SK-N-SH (cell line): ENCODE data around the gene SLC25A21. TPM values are rescaled to one million over a fixed set of nuclear protein-coding genes. Genes with fewer than 3 reads are reported as not detected.

ENCODE experiments used
- CTCF ChIA-PET: fragments of 300-600, 350-600 bp; formaldehyde crosslinking; extraction: SDS; loops from one replicate; lab custom pipeline; 2021; lab: Yijun Ruan, JAX
- POLR2A ChIA-PET: fragments of 350-600 bp; sonication (Branson Sonifier 250); formaldehyde crosslinking; extraction: SDS; loops from one replicate; lab custom pipeline; 2020; ENCODE audit warnings: antibody characterized with exemption, inconsistent platforms; lab: Yijun Ruan, JAX
- DNase-seq: peaks from one replicate; pipeline ENCODE4 v3.0.0; 2012
- H2AFZ ChIP-seq: fragments of 200-600 bp; sonication (generic); 2 replicates; pipeline ENCODE4 v1.8.1; 2016; ENCODE audit warnings: antibody characterized with exemption, mild to moderate bottlenecking, low read depth
- H3F3A ChIP-seq: fragments of 200-600 bp; sonication (generic); replicated peaks from 2 replicates; pipeline ENCODE3; 2016; ENCODE audit warnings: antibody characterized with exemption, mild to moderate bottlenecking; ENCODE audit not compliant: insufficient read depth
- H3K27ac ChIP-seq, 2 experiments: fragments of 200-500 bp in 1 of 2; fragments of 200-600 bp in 1 of 2; sonication (Bioruptor generic) in 1 of 2; sonication (generic), shearing (Covaris generic) in 1 of 2; 2 replicates each; pipeline versions ENCODE4 v1.5.1 to v1.6.1; 2014 to 2016; ENCODE audit warnings: low read depth in 2 of 2, inconsistent platforms in 1 of 2, low read length in 1 of 2, mild to moderate bottlenecking in 1 of 2, mixed read lengths in 1 of 2
- H3K27me3 ChIP-seq: fragments of 200-600 bp; sonication (generic), shearing (Covaris generic); 2 replicates; pipeline ENCODE4 v1.6.1; 2016; ENCODE audit warnings: mixed run types; ENCODE audit not compliant: insufficient read depth
- H3K36me3 ChIP-seq, 2 experiments: fragments of 200-500 bp in 1 of 2; fragments of 200-600 bp in 1 of 2; sonication (Bioruptor generic) in 1 of 2; sonication (generic) in 1 of 2; replicated peaks in 1 of 2; 2 replicates each; pipeline versions ENCODE3 to v1.5.1; 2014 to 2016; ENCODE audit warnings: low read length in 1 of 2, mild to moderate bottlenecking in 1 of 2; ENCODE audit not compliant: insufficient read depth in 2 of 2, control insufficient read depth in 1 of 2
- H3K4me1 ChIP-seq, 2 experiments: fragments of 200-500 bp in 1 of 2; fragments of 200-600 bp in 1 of 2; sonication (Bioruptor generic) in 1 of 2; sonication (generic), shearing (Covaris generic) in 1 of 2; 2 replicates each; pipeline versions ENCODE4 v1.5.1 to v1.6.1; 2014 to 2016; ENCODE audit warnings: low read depth in 1 of 2, low read length in 1 of 2, mixed run types in 1 of 2; ENCODE audit not compliant: insufficient read depth in 2 of 2, control insufficient read depth in 1 of 2
- H3K4me2 ChIP-seq: fragments of 200-600 bp; sonication (generic), shearing (Covaris generic); 2 replicates; pipeline ENCODE4 v1.6.1; 2017; ENCODE audit warnings: mixed run types
- H3K4me3 ChIP-seq, 2 experiments: fragments of 200-500 bp in 1 of 2; fragments of 200-600 bp in 1 of 2; sonication (Bioruptor generic) in 1 of 2; sonication (generic), shearing (Covaris generic) in 1 of 2; 2 replicates each; pipeline versions ENCODE4 v1.5.1 to v1.8.1; 2014 to 2016; ENCODE audit warnings: low read depth in 2 of 2, inconsistent platforms in 1 of 2, low read length in 1 of 2, mild to moderate bottlenecking in 1 of 2, mixed read lengths in 1 of 2, moderate library complexity in 1 of 2
- H3K79me2 ChIP-seq: fragments of 200-600 bp; sonication (generic); 2 replicates; pipeline ENCODE4 v1.8.1; 2017; ENCODE audit warnings: mild to moderate bottlenecking; ENCODE audit not compliant: insufficient read depth
- H3K9ac ChIP-seq: fragments of 200-600 bp; sonication (generic); 2 replicates; pipeline ENCODE4 v1.6.1; 2017; ENCODE audit warnings: mixed run types
- H3K9me2 ChIP-seq: fragments of 200-600 bp; sonication (generic); 2 replicates; pipeline ENCODE4 v1.6.1; 2017; ENCODE audit warnings: mixed run types
- H3K9me3 ChIP-seq: fragments of 200-600 bp; sonication (generic); 2 replicates; pipeline ENCODE4 v1.6.1; 2017; ENCODE audit warnings: mixed run types, mild to moderate bottlenecking, moderate library complexity
- H4K20me1 ChIP-seq: fragments of 200-600 bp; sonication (generic); 2 replicates; pipeline ENCODE4 v1.6.1; 2017; ENCODE audit warnings: mild to moderate bottlenecking, mixed run types; ENCODE audit not compliant: insufficient read depth
- CHD2 ChIP-seq: fragments of 150-350 bp; IDR thresholded peaks from 2 replicates; pipeline ENCODE4 v1.6.1; 2018; ENCODE audit warnings: low read length; ENCODE audit not compliant: partially characterized antibody
- ELF1 ChIP-seq: IDR thresholded peaks from 2 replicates; pipeline ENCODE4 v1.4.0; 2012
- EP300 ChIP-seq, 2 experiments: IDR thresholded peaks; 2 replicates each; pipeline versions ENCODE4 v1.4.0 to v1.6.1; 2012; ENCODE audit warnings: borderline replicate concordance in 1 of 2, low read depth in 1 of 2, low read length in 1 of 2
- FOSL2 ChIP-seq: IDR thresholded peaks from 2 replicates; pipeline ENCODE4 v1.4.0; 2012; ENCODE audit warnings: low read depth, mild to moderate bottlenecking, moderate library complexity, borderline replicate concordance
- FOXJ3 ChIP-seq: sonication (generic); formaldehyde crosslinking; IDR thresholded peaks from 2 replicates; pipeline ENCODE4 v1.5.1; 2020; ENCODE audit warnings: mild to moderate bottlenecking, missing genetic modification reagents
- GABPA ChIP-seq: IDR thresholded peaks from 2 replicates; pipeline ENCODE4 v1.4.0; 2012; ENCODE audit warnings: low read depth, mild to moderate bottlenecking
- GATA2 ChIP-seq: sonication (generic); formaldehyde crosslinking; IDR thresholded peaks from 2 replicates; pipeline ENCODE4 v1.5.0; 2020; ENCODE audit warnings: mild to moderate bottlenecking, missing genetic modification reagents
- IRF3 ChIP-seq: fragments of 150-350 bp; IDR thresholded peaks from 2 replicates; pipeline ENCODE4 v1.6.1; 2016; ENCODE audit warnings: mild to moderate bottlenecking, low read depth, low read length
- JUND ChIP-seq: IDR thresholded peaks from 2 replicates; pipeline ENCODE4 v1.4.0; 2012
- MAX ChIP-seq: IDR thresholded peaks from 2 replicates; pipeline ENCODE4 v1.4.0; 2012; ENCODE audit warnings: low read depth
- MEF2A ChIP-seq: IDR thresholded peaks from 2 replicates; pipeline ENCODE4 v1.4.0; 2012; ENCODE audit warnings: low read depth, borderline replicate concordance
- MXI1 ChIP-seq: IDR thresholded peaks from 2 replicates; pipeline ENCODE4 v1.6.1; 2012; ENCODE audit warnings: mild to moderate bottlenecking, low read depth, low read length, improper control_type of control experiment
- NFIC ChIP-seq: IDR thresholded peaks from 2 replicates; pipeline ENCODE4 v1.4.0; 2012; ENCODE audit warnings: borderline replicate concordance
- NRF1 ChIP-seq: IDR thresholded peaks from 2 replicates; pipeline ENCODE4 v1.6.1; 2012; ENCODE audit warnings: low read depth, mild to moderate bottlenecking, low read length
- PBX3 ChIP-seq: IDR thresholded peaks from 2 replicates; pipeline ENCODE4; 2012
- RCOR1 ChIP-seq: fragments of 150-350 bp; IDR thresholded peaks from 2 replicates; pipeline ENCODE4 v1.6.1; 2017; ENCODE audit warnings: antibody characterized with exemption, low read length
- RFX5 ChIP-seq: IDR thresholded peaks from 2 replicates; pipeline ENCODE4 v1.6.1; 2012; ENCODE audit warnings: mild to moderate bottlenecking, improper control_type of control experiment, low read length
- RXRA ChIP-seq: IDR thresholded peaks from 2 replicates; pipeline ENCODE4 v1.4.0; 2012; ENCODE audit warnings: low read depth, mild to moderate bottlenecking, borderline replicate concordance
- SIN3A ChIP-seq: IDR thresholded peaks from 2 replicates; pipeline ENCODE4 v1.6.1; 2012; ENCODE audit warnings: low read depth, mild to moderate bottlenecking, low read length, moderate library complexity, borderline replicate concordance
- SMC3 ChIP-seq: IDR thresholded peaks from 2 replicates; pipeline ENCODE4 v1.6.1; 2012; ENCODE audit warnings: low read depth, low read length, improper control_type of control experiment
- TCF12 ChIP-seq: IDR thresholded peaks from 2 replicates; pipeline ENCODE4 v1.4.0; 2012
- TEAD4 ChIP-seq: IDR thresholded peaks from 2 replicates; pipeline ENCODE4 v1.4.0; 2012; ENCODE audit warnings: mild to moderate bottlenecking, borderline replicate concordance; ENCODE audit not compliant: insufficient read depth
- USF2 ChIP-seq: fragments of 150-350 bp; IDR thresholded peaks from 2 replicates; pipeline ENCODE4 v1.6.1; 2017; ENCODE audit warnings: antibody characterized with exemption, low read length, low read depth, borderline replicate concordance
- WGBS: methylation state at CpG from one replicate; pipeline ENCODE4 v1.1.6; 2017; ENCODE audit warnings: low lambda C conversion rate; 5-methylcytosine and 5-hydroxymethylcytosine counted together
- polyA plus RNA-seq, 3 experiments: library from polyadenylated mRNA; depleted of rRNA; stranded (reverse); fragments of >200 nt; gene quantifications; 2 replicates each; pipeline ENCODE4 v1.2.3, GENCODE V29; 2012

SLC25A21 gene
- polyA plus RNA-seq, 1 of the 3 experiments (the other 2 are of a cell fraction): not detected

- Histone ChIP-seq H3K27me3 (no peaks in the 10 kb centered on the region), H3F3A (no peaks in the 10 kb centered on the region), H3K9ac (no peak overlapping the region), H3K4me2 (no peak overlapping the region), H3K4me3 (no peak overlapping the region), H4K20me1 (no peaks in the 10 kb centered on the region), H3K79me2 (no peaks in the 10 kb centered on the region), H3K4me1 (no peaks in the 10 kb centered on the region), H3K27ac (no peak overlapping the region), H3K9me3 (no peaks in the 10 kb centered on the region), H3K36me3 (no peaks in the 10 kb centered on the region), H3K9me2 (no peaks in the 10 kb centered on the region), H2AFZ (no peak overlapping the region)
- no peak for TF ChIP-seq FOSL2
- TF ChIP-seq NRF1: no peak
- TF ChIP-seq NFIC: no peak
- TF ChIP-seq SMC3: no peak
- no peak for TF ChIP-seq CHD2
- TF ChIP-seq MAX: no peak
- TF ChIP-seq PBX3: no peak
- no peak for TF ChIP-seq RFX5
- TF ChIP-seq TEAD4: no peak
- TF ChIP-seq IRF3: no peak
- no peak for TF ChIP-seq GATA2
- no peak for DNase-seq
- 2% methylated on average over 2 of the region's 2 CpGs for WGBS
- POLR2A ChIA-PET: no interaction called here
- CTCF ChIA-PET: interaction anchor here (3.1 kb wide), 1 partner anchor 11 kb away, joined by 11 read pairs; no protein-coding TSS in a partner anchor
Measured at GRCh38 chr14:36931791-36932190, 240.6 kb downstream of the SLC25A21 start.

- POLR2A ChIA-PET: no interaction called here
- H3K79me2 ChIP-seq: no peaks in the 10 kb centered on the region
- no peaks in the 10 kb centered on the region for H3K27me3 ChIP-seq
- no peak overlapping the region for H3K4me2 ChIP-seq
- no peaks in the 10 kb centered on the region for H3F3A ChIP-seq
- no peaks in the 10 kb centered on the region for H4K20me1 ChIP-seq
- no peak overlapping the region for H3K4me3 ChIP-seq
- no peaks in the 10 kb centered on the region for H3K9me2 ChIP-seq
- no peak for TF ChIP-seq SIN3A
- TF ChIP-seq ELF1: no peak
- no peak for TF ChIP-seq IRF3
- TF ChIP-seq FOSL2: no peak
- no peak for TF ChIP-seq GABPA
- no peak for TF ChIP-seq NFIC
- TF ChIP-seq MXI1: no peak
- TF ChIP-seq MEF2A: no peak
- TF ChIP-seq FOXJ3 (CRISPR knock-in tag): no peak
- TF ChIP-seq MAX: no peak
- no peak for TF ChIP-seq EP300 (IDR thresholded peaks at IDR 0.05; ENCODE audit: borderline replicate concordance in 1 of 2, low read depth in 1 of 2, low read length in 1 of 2)
- no peak for TF ChIP-seq GATA2
- TF ChIP-seq TCF12: no peak
- no peak for TF ChIP-seq RXRA
- TF ChIP-seq JUND: no peak
- no peak for TF ChIP-seq RCOR1
- no peak for TF ChIP-seq USF2
- H3K9ac ChIP-seq: no peak overlapping the region
- no peaks in the 10 kb centered on the region for H3K9me3 ChIP-seq
- H3K4me1 ChIP-seq: no peaks in the 10 kb centered on the region
- H3K27ac ChIP-seq: no peak overlapping the region
- no peak overlapping the region for H2AFZ ChIP-seq
- 12% methylated on average over 4 of the region's 4 CpGs for WGBS
- H3K36me3 ChIP-seq: no peaks in the 10 kb centered on the region
- CTCF ChIA-PET: interaction anchor here (1.9 kb wide), 1 partner anchor 13 kb away, joined by 9 read pairs; no protein-coding TSS in a partner anchor
- no peak for DNase-seq
Measured at GRCh38 chr14:36928432-36928831, 244.0 kb downstream of the SLC25A21 start.
